OCI-LY3 (cell line): ENCODE data around the gene CLMP.
"Not testable (repeated sequence)": the region's sequence is repeated elsewhere in the genome, so short reads cannot be mapped to it uniquely, and the experiment has no call there.

ENCODE experiments used
- EZH2phosphoT487 ChIP-seq: fragments of 200-600 bp; shearing (Covaris generic); IDR thresholded peaks from 2 replicates; pipeline ENCODE4 v1.6.1; 2018; ENCODE audit warnings: antibody characterized with exemption, mixed run types, low read depth
- TF ChIP-seq, protein P1 (sequence below): fragments of 200-600, 300-600 bp; sonication (generic); IDR thresholded peaks from 2 replicates; pipeline ENCODE4 v1.5.1; 2014; ENCODE audit warnings: antibody characterized with exemption, low read length, low read depth

DNA sequence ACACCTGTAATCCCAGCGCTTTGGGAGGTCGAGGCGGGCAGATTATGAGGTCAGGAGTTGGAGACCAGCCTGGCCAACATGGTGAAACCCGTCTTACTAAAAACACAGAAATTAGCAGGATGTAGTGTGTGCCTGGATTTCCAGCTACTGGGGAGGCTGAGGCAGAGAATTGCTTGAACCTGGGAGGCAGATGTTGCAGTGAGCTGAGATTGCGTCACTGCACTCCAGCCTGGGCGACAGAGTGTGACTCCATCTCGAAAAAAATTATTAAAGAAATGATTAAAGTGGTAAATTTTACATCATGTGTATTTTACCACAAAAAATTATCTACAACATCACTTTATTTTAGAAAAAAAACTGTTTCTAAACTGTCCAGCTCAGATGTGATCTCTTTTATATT, 11.0 kb upstream of the CLMP start:
- TF ChIP-seq, protein P1, sequence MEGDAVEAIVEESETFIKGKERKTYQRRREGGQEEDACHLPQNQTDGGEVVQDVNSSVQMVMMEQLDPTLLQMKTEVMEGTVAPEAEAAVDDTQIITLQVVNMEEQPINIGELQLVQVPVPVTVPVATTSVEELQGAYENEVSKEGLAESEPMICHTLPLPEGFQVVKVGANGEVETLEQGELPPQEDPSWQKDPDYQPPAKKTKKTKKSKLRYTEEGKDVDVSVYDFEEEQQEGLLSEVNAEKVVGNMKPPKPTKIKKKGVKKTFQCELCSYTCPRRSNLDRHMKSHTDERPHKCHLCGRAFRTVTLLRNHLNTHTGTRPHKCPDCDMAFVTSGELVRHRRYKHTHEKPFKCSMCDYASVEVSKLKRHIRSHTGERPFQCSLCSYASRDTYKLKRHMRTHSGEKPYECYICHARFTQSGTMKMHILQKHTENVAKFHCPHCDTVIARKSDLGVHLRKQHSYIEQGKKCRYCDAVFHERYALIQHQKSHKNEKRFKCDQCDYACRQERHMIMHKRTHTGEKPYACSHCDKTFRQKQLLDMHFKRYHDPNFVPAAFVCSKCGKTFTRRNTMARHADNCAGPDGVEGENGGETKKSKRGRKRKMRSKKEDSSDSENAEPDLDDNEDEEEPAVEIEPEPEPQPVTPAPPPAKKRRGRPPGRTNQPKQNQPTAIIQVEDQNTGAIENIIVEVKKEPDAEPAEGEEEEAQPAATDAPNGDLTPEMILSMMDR, result not testable (repeated sequence)
- TF ChIP-seq EZH2phosphoT487, result not testable (repeated sequence)
